HG03060 (cell line): Measurements from ENCODE around the gene POLR1F.

ENCODE experiments used
- ATAC-seq: cut with Tn5 transposase; IDR thresholded peaks from one replicate; pipeline ENCODE4 v1.9.1; 2021; ENCODE audit warnings: low read depth, moderate number of reproducible peaks; ENCODE audit not compliant: unreplicated experiment

The POLR1F gene

DNA sequence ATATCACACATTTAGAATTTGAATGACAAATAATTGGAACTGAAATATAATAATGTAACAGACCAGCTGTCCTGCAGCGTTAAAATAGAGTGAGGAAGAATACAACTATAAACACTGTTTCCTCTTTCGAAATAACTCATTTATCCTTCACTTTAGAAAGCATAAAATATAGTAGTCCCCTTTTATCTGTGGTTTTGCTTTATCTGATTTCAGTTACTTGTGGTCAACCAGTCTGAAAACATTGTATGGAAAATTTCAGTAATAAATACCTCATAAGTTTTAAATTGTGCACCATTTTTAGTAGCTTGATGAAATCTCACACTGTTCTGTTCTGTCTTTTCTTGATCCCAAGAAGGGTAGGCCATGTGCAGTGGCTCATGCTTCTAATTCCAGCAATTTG is 31.7 kb downstream of the POLR1F start:
- peak; percentile 90 for ATAC-seq

DNA sequence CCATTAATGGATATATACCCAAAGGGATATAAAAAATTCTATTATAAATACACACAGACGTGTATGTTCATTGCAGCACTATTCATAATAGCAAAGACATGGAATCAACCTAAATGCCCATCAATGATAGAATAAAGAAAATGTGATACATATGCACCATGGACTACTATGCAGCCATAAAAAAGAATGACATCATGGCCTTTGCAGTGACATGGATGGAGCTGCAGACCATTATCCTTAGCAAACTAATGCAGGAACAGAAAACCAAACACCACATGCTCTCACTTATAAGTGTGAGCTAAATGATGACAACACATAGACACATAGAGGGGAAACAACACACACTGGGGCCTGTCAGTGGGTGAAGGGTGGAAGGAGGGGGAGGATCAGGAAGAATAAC is 33.0 kb downstream of the POLR1F start:
- no peak for ATAC-seq

DNA sequence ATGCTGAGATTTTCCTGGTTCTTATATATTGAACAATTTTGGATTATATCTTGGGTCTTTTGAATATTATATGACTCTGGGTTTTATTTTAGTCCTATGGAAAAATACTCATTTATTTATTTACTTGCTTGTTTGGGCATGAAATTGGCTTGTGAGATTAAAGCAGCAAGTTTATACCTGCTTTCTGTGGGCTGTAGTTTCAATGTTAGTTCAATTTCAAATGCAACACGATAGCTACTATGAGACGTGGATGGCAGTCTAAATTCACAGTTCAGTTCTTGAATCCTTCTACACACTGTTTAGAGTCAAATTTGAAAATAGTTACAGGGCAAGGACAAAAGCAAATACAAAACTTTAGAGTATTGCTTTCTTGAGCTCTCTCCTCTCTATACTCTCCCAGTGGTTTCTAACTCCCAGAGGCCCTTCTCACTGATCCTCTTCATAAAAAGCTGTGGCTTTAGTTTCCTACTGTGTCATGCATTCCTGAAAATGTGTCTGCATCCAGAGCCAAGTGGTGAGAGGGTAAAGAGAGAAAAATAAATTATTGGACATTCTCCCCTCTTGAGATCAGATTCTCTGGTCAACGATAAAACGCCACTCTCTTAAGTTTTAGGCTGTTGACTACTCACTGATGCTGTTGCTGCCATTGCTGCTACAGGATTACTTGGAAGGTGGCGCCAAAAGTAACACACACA is 34.4 kb downstream of the POLR1F start:
- ATAC-seq = no peak

DNA sequence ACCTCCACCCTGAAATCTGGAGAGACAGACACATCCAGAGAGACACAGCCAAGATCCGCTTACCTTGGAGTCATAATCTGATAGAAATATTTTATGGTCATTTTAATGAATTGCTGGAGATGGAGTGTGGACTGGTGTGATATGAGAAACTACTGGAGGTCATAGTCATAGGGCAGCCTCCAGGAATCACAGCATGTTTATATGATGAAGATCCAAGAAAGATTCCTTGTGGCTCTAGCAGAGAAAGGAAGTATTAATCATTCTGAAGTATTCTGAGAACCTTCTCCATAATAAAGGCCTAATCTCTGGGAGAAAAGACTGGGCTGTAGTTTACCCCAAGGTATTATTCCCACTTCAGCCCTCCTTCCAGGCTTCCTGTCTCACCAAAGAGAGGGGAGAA is 38.0 kb downstream of the POLR1F start:
- no peak for ATAC-seq

DNA sequence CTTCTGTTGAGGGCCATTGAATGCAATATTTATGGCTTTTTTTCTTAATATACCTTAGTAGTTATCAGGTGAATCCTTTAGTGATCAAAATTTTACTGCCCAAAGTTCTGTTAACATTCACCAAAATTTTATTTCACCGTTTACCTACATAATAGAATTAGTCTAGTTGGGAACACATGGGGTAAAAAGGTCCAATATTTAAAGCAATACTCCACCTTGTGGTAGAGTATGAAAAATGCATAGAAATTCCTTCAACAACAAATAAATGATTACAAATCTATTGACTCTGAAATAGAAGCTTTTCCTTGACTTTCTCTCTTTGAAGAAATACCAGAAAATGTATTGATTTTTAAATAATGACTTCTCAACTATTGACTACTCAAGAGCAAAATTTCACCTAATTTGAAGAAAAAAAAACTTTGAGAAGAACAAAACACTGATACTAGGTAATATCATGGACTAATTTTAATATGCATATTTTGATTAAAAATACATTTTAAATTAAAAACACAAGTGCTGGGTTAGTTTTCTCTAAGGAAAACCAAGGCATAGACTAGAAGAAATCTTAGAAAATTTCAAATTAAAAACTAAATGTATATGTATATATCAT is 43.3 kb downstream of the POLR1F start:
- ATAC-seq = peak; percentile 39

DNA sequence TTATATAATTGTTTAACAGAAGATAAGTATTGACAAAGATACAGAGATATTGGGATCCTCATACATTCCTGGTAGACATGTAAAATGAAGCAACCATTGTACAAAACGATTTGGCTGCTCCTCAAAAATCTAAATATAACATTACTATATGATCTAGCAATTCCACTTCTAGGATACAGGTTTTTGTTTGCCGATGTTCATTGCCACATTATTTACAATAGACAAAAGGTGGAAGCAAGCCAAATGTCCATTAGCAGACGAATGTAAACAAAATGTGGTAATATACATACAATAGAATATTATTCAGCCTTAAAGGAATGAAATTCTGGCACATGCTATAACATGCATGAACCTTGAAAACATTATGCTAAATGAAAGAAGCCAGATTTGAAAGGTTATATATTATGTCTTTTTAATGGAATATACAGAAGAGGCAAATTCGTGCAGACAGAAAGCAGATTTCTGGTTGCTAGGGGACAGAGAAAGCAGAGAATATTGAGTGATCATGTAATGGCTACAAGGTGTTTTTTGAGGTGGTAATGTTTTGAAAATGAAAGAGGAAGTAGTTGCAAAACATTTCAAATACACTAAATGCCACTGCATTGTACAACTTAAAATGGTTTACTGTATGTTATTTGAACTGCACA is 44.9 kb downstream of the POLR1F start:
- peak; percentile 98 for ATAC-seq

DNA sequence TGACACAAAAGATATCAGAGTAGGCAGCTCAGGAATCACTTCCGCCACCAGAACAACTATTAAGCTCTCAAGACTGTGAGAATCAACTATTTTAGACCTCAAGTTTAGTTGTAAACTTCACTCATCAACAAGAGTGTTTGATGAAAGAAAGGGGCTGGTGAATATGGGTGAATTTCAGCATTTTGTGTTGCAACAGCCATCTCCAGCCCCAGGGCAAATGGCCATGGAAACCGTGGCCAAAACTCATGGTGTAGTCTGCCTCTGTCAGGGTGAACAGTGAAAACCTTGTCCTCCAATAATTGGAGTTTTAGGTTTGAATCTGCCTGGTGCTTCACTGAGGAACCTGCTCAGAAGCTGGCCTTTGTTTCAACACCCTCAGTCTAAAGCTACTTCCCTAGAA is 60.0 kb downstream of the POLR1F start:
- no peak for ATAC-seq
